ENCODE data around the gene NEURL1B.

The NEURL1B gene

GRCh38 chr5:172715931-172716682 is 75.0 kb downstream of the NEURL1B start:
- no peak for DNase-seq (ENCODE audit: low spot score)
- TF ChIP-seq CTCF (IDR thresholded peaks at IDR 0.05; ENCODE audit: extremely low read depth, missing control alignments), result no peak

GRCh38 chr5:172716796-172717313 is 75.8 kb downstream of the NEURL1B start:
- TF ChIP-seq CTCF (IDR thresholded peaks at IDR 0.05; ENCODE audit: extremely low read depth, missing control alignments), result peak; percentile 68
- DNase-seq (ENCODE audit: low spot score), result peak; percentile 72

GRCh38 chr5:172717481-172718195 is 76.6 kb downstream of the NEURL1B start:
- TF ChIP-seq CTCF (IDR thresholded peaks at IDR 0.05; ENCODE audit: extremely low read depth, missing control alignments), result no peak
- DNase-seq (ENCODE audit: low spot score), result no peak

GRCh38 chr5:172718527-172719114 is 77.6 kb downstream of the NEURL1B start:
- no peak for TF ChIP-seq CTCF (IDR thresholded peaks at IDR 0.05; ENCODE audit: extremely low read depth, missing control alignments)
- DNase-seq (ENCODE audit: low spot score), result no peak

- no peak for TF ChIP-seq CTCF (IDR thresholded peaks at IDR 0.05; ENCODE audit: extremely low read depth, missing control alignments)
- no peak for DNase-seq (ENCODE audit: low spot score)
These were observed 78.1 kb downstream of the NEURL1B start for GRCh38 chr5:172719211-172719610.

GRCh38 chr5:172720655-172721054 is 79.6 kb downstream of the NEURL1B start:
- DNase-seq (ENCODE audit: low spot score), result no peak
- TF ChIP-seq CTCF (IDR thresholded peaks at IDR 0.05; ENCODE audit: extremely low read depth, missing control alignments), result no peak
